Measurements from ENCODE around the gene NOTO. TPM values are rescaled to one million over a fixed set of nuclear protein-coding genes. Genes with fewer than 3 reads are reported as not detected.
"Not testable (repeated sequence)": the region's sequence is repeated elsewhere in the genome, so short reads cannot be mapped to it uniquely, and the experiment has no call there.

Gene NOTO
- total and polyA plus RNA-seq, 2 of the 8 experiments (the other 6 are each of a cell fraction or from before 2014, with no cell fraction given), result 0.33 to 0.54 TPM

- H3K4me2 ChIP-seq (ENCODE audit: insufficient read depth in 1 of 2, low read depth in 2 of 2, low read length in 2 of 2); H3K9ac ChIP-seq (replicated peaks in 1 of 4; ENCODE audit: extremely low read depth in 1 of 4, low read depth in 3 of 4, low read length in 3 of 4); H3K18ac ChIP-seq (ENCODE audit: extremely low read depth, low read length); H2BK15ac ChIP-seq (ENCODE audit: low read length); H4K20me1 ChIP-seq (replicated peaks in 1 of 2; ENCODE audit: control insufficient read depth in 1 of 2, insufficient read depth in 2 of 2, low read length in 2 of 2); H3K27ac ChIP-seq (ENCODE audit: low read depth, low read length); H3K9me3 ChIP-seq (ENCODE audit: insufficient read depth in 2 of 2, low read depth in 1 of 2, low read length in 1 of 2); H3K79me2 ChIP-seq (ENCODE audit: control insufficient read depth in 1 of 2, insufficient read depth in 2 of 2, low read length in 2 of 2); H3K14ac ChIP-seq (ENCODE audit: insufficient read length); H3K36me3 ChIP-seq (ENCODE audit: control insufficient read depth in 2 of 4, insufficient read depth in 4 of 4, low read length in 3 of 4); H2BK120ac ChIP-seq (replicated peaks; ENCODE audit: low read depth, low read length); H3K4me1 ChIP-seq (replicated peaks in 1 of 4; ENCODE audit: control insufficient read depth in 3 of 4, insufficient read depth in 4 of 4, low read length in 3 of 4); H2BK20ac ChIP-seq (ENCODE audit: low read length); H3K23ac ChIP-seq (ENCODE audit: insufficient read length); H3K4me3 ChIP-seq (ENCODE audit: extremely low read depth in 1 of 4, insufficient read depth in 2 of 4, low read depth in 3 of 4, low read length in 4 of 4); H3K79me1 ChIP-seq (ENCODE audit: low read depth, low read length); H3K4ac ChIP-seq (replicated peaks; ENCODE audit: insufficient read length, low read depth, low read length); H4K91ac ChIP-seq (replicated peaks; ENCODE audit: insufficient read length, low read length); H3K56ac ChIP-seq (replicated peaks; ENCODE audit: insufficient read length, low read depth, low read length); H4K8ac ChIP-seq (ENCODE audit: extremely low read depth, insufficient read depth, low read length); H2AK5ac ChIP-seq (ENCODE audit: low read depth, low read length); H2AFZ ChIP-seq (ENCODE audit: low read length); H4K5ac ChIP-seq (ENCODE audit: insufficient read length, low read depth, low read length); H2BK5ac ChIP-seq (ENCODE audit: low read depth, low read length); H2BK12ac ChIP-seq (ENCODE audit: low read depth, low read length); DNase-seq (ENCODE audit: low read depth in 1 of 2, low spot score in 2 of 2); FAIRE-seq: not testable (repeated sequence)
- CTCF ChIA-PET (ENCODE audit: partially characterized antibody), result interaction anchor here (0.7 to 2.5 kb wide), 3 partner anchors 8 to 23 kb away, joined by 3 to 11 read pairs (median 4); no protein-coding TSS in a partner anchor
- WGBS, 2 experiments (ENCODE audit: extremely low coverage in 1 of 2, insufficient coverage in 1 of 2, insufficient read length in 1 of 2, insufficient replicate concordance in 2 of 2, low coverage in 1 of 2, low lambda C conversion rate in 2 of 2, missing lambda C conversion rate in 1 of 2), result 96% methylated on average over 10 of the region's 10 CpGs; no CpG with 5 or more reads in 1 of the 2 experiments
- H3K27me3 ChIP-seq (replicated peaks in 1 of 4; ENCODE audit: control insufficient read depth in 3 of 4, extremely low read depth in 1 of 4, insufficient read depth in 3 of 4, low read length in 3 of 4), result peaks cover 14 to 34% (median 25%) of the 10 kb centered on the region in 4 experiments
- H3K23me2 ChIP-seq (ENCODE audit: low read depth, low read length), result peaks cover 10% of the 10 kb centered on the region
- POLR2A ChIA-PET (ENCODE audit: partially characterized antibody), result interaction anchor here (2.1 kb wide), 1 partner anchor 18 kb away, joined by 5 read pairs; no protein-coding TSS in a partner anchor
Measured at GRCh38 chr2:73200281-73200680, 2.1 kb upstream of the NOTO start.

All from H1 (cell line).